ENCODE data around the gene GNG7. TPM values are rescaled to one million over a fixed set of nuclear protein-coding genes. Genes with fewer than 3 reads are reported as not detected.
"Not testable (repeated sequence)": the region's sequence is repeated elsewhere in the genome, so short reads cannot be mapped to it uniquely, and the experiment has no call there.

The GNG7 gene
- total RNA-seq, 2 donors from 2014 or later: 5.7 to 12.9 TPM

GRCh38 chr19:2546128-2547032, 156.1 kb downstream of the GNG7 start:
- H3K36me3 ChIP-seq (replicated peaks in 1 of 2; ENCODE audit: insufficient read depth in 1 of 2, low read depth in 2 of 2): no peaks in the 10 kb centered on the region
- H3K27ac ChIP-seq: peak overlapping the region in 3 of 4 donors; percentile 7 to 58 (median 54)
- H3K4me1 ChIP-seq: peaks cover 39% of the 10 kb centered on the region
- no peak for TF ChIP-seq CTCF (IDR thresholded peaks at IDR 0.05)
- TF ChIP-seq POLR2A (IDR thresholded peaks at IDR 0.05): peak in 1 of 3 donors; percentile 33
- H3K4me3 ChIP-seq: no peak overlapping the region
- ATAC-seq (no peak), DNase-seq (peak; percentile 46 to 78 (median 55))
- intact Hi-C loops (cut with DNase I): loop anchor here (5.0 kb wide), 1 partner anchor 54 kb away; no protein-coding TSS in a partner anchor
- no peaks in the 10 kb centered on the region for H3K9me3 ChIP-seq
- WGBS, 2 donors: 53 to 75% methylated on average over 32 to 49 of the region's 50 CpGs
- no peaks in the 10 kb centered on the region for H3K27me3 ChIP-seq

DNA sequence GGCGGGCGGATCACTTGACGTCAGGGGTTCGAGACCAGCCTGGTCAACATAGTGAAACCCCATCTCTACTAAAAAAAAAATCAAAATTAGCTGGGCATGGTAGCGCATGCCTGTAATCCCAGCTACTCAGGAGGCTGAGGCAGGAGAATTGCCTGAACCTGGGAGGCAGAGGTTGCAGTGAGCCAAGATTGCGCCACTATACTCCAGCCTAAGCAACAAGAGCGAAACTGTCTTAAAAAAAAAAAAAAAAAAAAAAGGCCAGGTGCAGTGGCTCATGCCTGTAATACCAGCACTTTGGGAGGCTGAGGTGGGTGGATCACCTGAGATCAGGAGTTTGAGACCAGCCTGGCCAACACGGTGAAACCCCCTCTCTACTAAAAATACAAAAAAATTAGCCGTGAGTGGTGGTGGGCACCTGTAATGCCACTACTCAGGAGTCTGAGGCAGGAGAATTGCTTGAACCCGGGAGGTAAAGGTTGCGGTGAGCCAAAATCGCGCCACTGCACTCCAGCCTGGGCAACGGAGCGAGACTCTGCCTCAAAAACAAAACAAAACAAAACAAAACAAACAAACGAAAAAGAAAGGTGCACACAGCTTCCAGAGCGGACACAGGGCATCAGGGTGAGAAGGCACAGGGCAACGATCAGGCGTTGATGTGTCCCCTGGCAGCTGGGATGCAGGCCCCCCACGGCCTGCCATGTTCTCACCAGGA, 156.9 kb downstream of the GNG7 start:
- H3K9me3 ChIP-seq; H3K4me3 ChIP-seq; H3K27me3 ChIP-seq; DNase-seq; H3K36me3 ChIP-seq (replicated peaks in 1 of 2; ENCODE audit: insufficient read depth in 1 of 2, low read depth in 2 of 2); ATAC-seq: not testable (repeated sequence)
- Histone ChIP-seq H3K4me1 (peaks cover 47% of the 10 kb centered on the region), H3K27ac (peak overlapping the region in 2 of 4 donors; percentile 7 to 97)
- intact Hi-C loops (cut with DNase I): loop anchor here (5.0 kb wide), 1 partner anchor 53 kb away; no protein-coding TSS in a partner anchor
- WGBS, 2 donors: 88 to 94% methylated on average over 19 of the region's 20 CpGs

GRCh38 chr19:2544576-2545415, 157.7 kb downstream of the GNG7 start:
- peak overlapping the region; percentile 87 to 97 (median 92) for H3K27ac ChIP-seq
- H3K4me1 ChIP-seq: peaks cover 54% of the 10 kb centered on the region
- intact Hi-C loops (cut with DNase I): loop anchor here (5.0 kb wide), 1 partner anchor 52 kb away; no protein-coding TSS in a partner anchor
- DNase-seq: no peak
- no peaks in the 10 kb centered on the region for H3K36me3 ChIP-seq (replicated peaks in 1 of 2; ENCODE audit: insufficient read depth in 1 of 2, low read depth in 2 of 2)
- TF ChIP-seq POLR2A (IDR thresholded peaks at IDR 0.05): no peak
- TF ChIP-seq CTCF (IDR thresholded peaks at IDR 0.05): no peak
- 81 to 98% methylated on average over 9 to 15 of the region's 18 CpGs for WGBS, 2 donors
- ATAC-seq: no peak
- H3K27me3 ChIP-seq: no peaks in the 10 kb centered on the region
- no peak overlapping the region for H3K4me3 ChIP-seq
- H3K9me3 ChIP-seq: no peaks in the 10 kb centered on the region

DNA sequence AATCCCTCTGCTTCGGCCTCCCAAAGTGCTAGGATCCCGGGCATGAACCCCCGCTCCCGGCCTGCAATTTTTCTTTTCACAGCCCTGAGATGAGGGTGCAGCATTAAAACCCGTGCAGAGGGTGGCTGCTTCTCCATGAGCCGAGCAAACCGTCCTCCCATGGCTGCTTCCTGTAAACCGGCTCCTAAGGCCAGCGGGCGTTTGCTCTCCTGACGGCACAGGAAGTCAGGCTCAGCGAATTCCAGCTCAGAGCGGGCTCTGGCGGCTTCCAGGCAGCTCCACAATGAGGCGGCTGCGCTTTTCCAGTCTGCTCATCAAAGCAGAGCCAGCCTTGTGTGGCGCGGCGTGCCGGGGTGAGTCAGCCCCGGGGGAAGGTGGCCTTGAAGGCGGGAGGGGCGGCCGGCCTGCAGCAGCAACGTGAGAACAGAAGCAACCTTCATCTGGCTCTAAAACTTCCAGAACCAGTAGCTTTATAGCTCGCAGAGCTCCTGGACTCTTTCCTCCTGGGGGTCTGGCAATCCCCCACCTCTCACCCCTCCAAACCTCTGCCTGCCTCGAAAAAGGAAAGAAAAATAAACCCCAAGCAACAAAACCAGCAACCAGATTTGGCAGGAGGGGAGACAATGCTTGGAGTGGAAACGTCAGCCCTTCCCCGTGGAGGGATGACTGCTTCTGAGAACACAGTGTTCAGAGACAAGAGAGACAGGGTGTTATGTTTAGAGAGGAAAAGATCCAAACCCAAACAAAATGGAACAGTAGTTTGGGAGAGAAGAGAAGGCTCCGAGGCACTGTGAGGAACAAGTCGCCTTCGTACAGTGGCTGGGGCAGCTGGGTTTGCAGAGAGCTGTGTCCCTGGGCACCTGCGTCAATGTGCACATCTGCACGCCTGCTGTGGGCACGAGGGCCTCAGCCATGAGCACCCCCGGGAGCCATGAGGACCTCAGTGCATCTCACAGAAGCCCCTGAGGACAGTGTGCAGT, 158.7 kb downstream of the GNG7 start:
- 17% methylated on average over 27 to 36 of the region's 36 CpGs for WGBS, 2 donors
- H3K9me3 ChIP-seq: no peaks in the 10 kb centered on the region
- intact Hi-C loops (cut with DNase I): no loop called here
- ATAC-seq: peak; percentile 90
- peak; percentile 94 to 98 (median 96) for DNase-seq
- peak overlapping the region; percentile 87 to 97 (median 92) for H3K27ac ChIP-seq
- TF ChIP-seq CTCF (IDR thresholded peaks at IDR 0.05): peak in 6 of 7 experiments; percentile 11 to 63 (median 50)
- peak; percentile 55 to 76 (median 69) for TF ChIP-seq POLR2A (IDR thresholded peaks at IDR 0.05)
- H3K27me3 ChIP-seq: no peaks in the 10 kb centered on the region
- H3K4me1 ChIP-seq: peaks cover 54% of the 10 kb centered on the region
- H3K4me3 ChIP-seq: no peak overlapping the region
- H3K36me3 ChIP-seq (replicated peaks in 1 of 2; ENCODE audit: insufficient read depth in 1 of 2, low read depth in 2 of 2): no peaks in the 10 kb centered on the region

- intact Hi-C loops (cut with DNase I); ATAC-seq; H3K27me3 ChIP-seq; H3K9me3 ChIP-seq; H3K36me3 ChIP-seq (replicated peaks in 1 of 2; ENCODE audit: insufficient read depth in 1 of 2, low read depth in 2 of 2); H3K4me3 ChIP-seq; DNase-seq: not testable (repeated sequence)
- WGBS, 2 donors: 41 to 52% methylated on average over 4 of the region's 4 CpGs
- Histone ChIP-seq H3K4me1 (peaks cover 54% of the 10 kb centered on the region), H3K27ac (peak overlapping the region; percentile 87 to 97 (median 92))
Measured at GRCh38 chr19:2543072-2543462, 159.4 kb downstream of the GNG7 start.
